Endothelial cell of umbilical vein (primary cell): ENCODE measurements around the gene ATP6V1E1. TPM values are rescaled to one million over a fixed set of nuclear protein-coding genes. Genes with fewer than 3 reads are reported as not detected.

Experiments
- BruUV-seq: library from RNA; stranded (reverse); fragments of 400-500 nt; replicated peaks from 2 replicates; lab custom pipeline; 2021; lab: Mats Ljungman, UMichigan
- CTCF ChIA-PET: fragments of 300-600, 350-600 bp; sonication (Branson Sonifier 250); formaldehyde crosslinking; loops from one replicate; lab custom pipeline; 2021; ENCODE audit warnings: antibody characterized with exemption, inconsistent platforms; lab: Charles Lee
- POLR2A ChIA-PET: fragments of 300-600, 350-600 bp; sonication (Branson Sonifier 250); formaldehyde crosslinking; loops from one replicate; lab custom pipeline; 2021; ENCODE audit warnings: antibody characterized with exemption, inconsistent platforms; lab: Charles Lee
- DNase-seq: peaks from one replicate; pipeline ENCODE4 v3.0.0-alpha.2; 2011; ENCODE audit warnings: low read depth, low spot score
- FAIRE-seq: peaks from 2 replicates; lab custom pipeline; 2011; peaks lifted over from hg19 to GRCh38; lab: Jason Lieb, UNC
- H2AFZ ChIP-seq: 2 replicates; pipeline ENCODE4 v1.6.0; 2012; ENCODE audit warnings: low read depth, low read length, control low read depth, inconsistent platforms
- H3K27ac ChIP-seq: 2 replicates; pipeline ENCODE4 v1.5.1; 2011; ENCODE audit warnings: low read depth, mild to moderate bottlenecking, control low read depth, low read length, moderate library complexity; ENCODE audit not compliant: insufficient read depth
- H3K27me3 ChIP-seq, 2 experiments: 2 replicates each; pipeline versions ENCODE4 v1.6.0 to v1.6.1; 2011; ENCODE audit warnings: low read length in 2 of 2, mixed read lengths in 1 of 2; ENCODE audit not compliant: control insufficient read depth in 2 of 2, insufficient read depth in 2 of 2
- H3K36me3 ChIP-seq, 2 experiments: 2 replicates in 1 of 2; 3 replicates in 1 of 2; pipeline ENCODE4 v1.5.1; 2011; ENCODE audit warnings: low read length in 2 of 2, mild to moderate bottlenecking in 1 of 2, moderate library complexity in 1 of 2; ENCODE audit not compliant: control insufficient read depth in 2 of 2, insufficient read depth in 2 of 2; ENCODE audit errors: extremely low read depth in 1 of 2
- H3K4me1 ChIP-seq: 3 replicates; pipeline ENCODE4 v1.5.1; 2011; ENCODE audit warnings: mild to moderate bottlenecking, low read length; ENCODE audit not compliant: control insufficient read depth, insufficient read depth; ENCODE audit errors: extremely low read depth
- H3K4me2 ChIP-seq: 2 replicates; pipeline ENCODE4 v1.6.1; 2011; ENCODE audit warnings: low read length, control low read depth, mixed read lengths; ENCODE audit not compliant: insufficient read depth
- H3K4me3 ChIP-seq, 3 experiments: fragments of 200-600 bp in 1 of 3; sonication (generic), shearing (Covaris generic) in 1 of 3; replicated peaks in 1 of 3; 2 replicates each; pipeline ENCODE4 v1.5.1; 2011 to 2016; ENCODE audit warnings: control low read depth in 3 of 3, low read length in 3 of 3, mild to moderate bottlenecking in 2 of 3, inconsistent platforms in 1 of 3, low read depth in 1 of 3, moderate library complexity in 1 of 3; ENCODE audit not compliant: insufficient read depth in 1 of 3
- H3K79me2 ChIP-seq: 2 replicates; pipeline ENCODE4 v1.6.0; 2012; ENCODE audit warnings: low read length, inconsistent platforms; ENCODE audit not compliant: control insufficient read depth, insufficient read depth
- H3K9ac ChIP-seq: replicated peaks from 2 replicates; pipeline ENCODE3; 2011; ENCODE audit warnings: low read length, control low read depth; ENCODE audit not compliant: insufficient read depth; ENCODE audit errors: extremely low read depth
- H3K9me1 ChIP-seq: replicated peaks from 3 replicates; pipeline ENCODE4 v1.6.0; 2011; ENCODE audit warnings: mild to moderate bottlenecking, low read length; ENCODE audit not compliant: control insufficient read depth, insufficient read depth; ENCODE audit errors: extremely low read depth
- H3K9me3 ChIP-seq: replicated peaks from 2 replicates; pipeline ENCODE4 v1.5.1; 2012; ENCODE audit warnings: low read length, inconsistent platforms; ENCODE audit not compliant: control insufficient read depth, insufficient read depth
- H4K20me1 ChIP-seq: replicated peaks from 2 replicates; pipeline ENCODE3; 2011; ENCODE audit warnings: mild to moderate bottlenecking, low read length; ENCODE audit not compliant: control insufficient read depth, insufficient read depth; ENCODE audit errors: extremely low read depth
- EZH2 ChIP-seq: IDR thresholded peaks from 2 replicates; pipeline ENCODE4 v1.6.1; 2012; ENCODE audit warnings: borderline replicate concordance, low read depth, mild to moderate bottlenecking, moderate library complexity, low read length, inconsistent platforms; ENCODE audit not compliant: severe bottlenecking
- FOS ChIP-seq: IDR thresholded peaks from 2 replicates; pipeline ENCODE4 v1.6.1; 2011; ENCODE audit warnings: mild to moderate bottlenecking, low read length, moderate library complexity, borderline replicate concordance; ENCODE audit not compliant: insufficient read depth
- GATA2 ChIP-seq: IDR thresholded peaks from 2 replicates; pipeline ENCODE4 v1.7.0; 2011; ENCODE audit warnings: low read depth, mild to moderate bottlenecking, moderate library complexity, mixed read lengths, low read length; ENCODE audit not compliant: insufficient read length, insufficient read depth
- JUN ChIP-seq: IDR thresholded peaks from 2 replicates; pipeline ENCODE4 v1.6.1; 2011; ENCODE audit warnings: borderline replicate concordance, low read depth; ENCODE audit not compliant: insufficient read length, insufficient read depth
- MAX ChIP-seq: IDR thresholded peaks from 2 replicates; pipeline ENCODE4 v1.6.1; 2011; ENCODE audit not compliant: insufficient read depth, insufficient read length
- MYC ChIP-seq: IDR thresholded peaks from one replicate; pipeline ENCODE4 v1.6.1; 2011; ENCODE audit warnings: mild to moderate bottlenecking, low read depth, low read length
- POLR2A ChIP-seq: IDR thresholded peaks from 2 replicates; pipeline ENCODE4 v1.6.1; 2012; ENCODE audit warnings: low read depth, mild to moderate bottlenecking, control low read depth, low read length
- POLR2AphosphoS5 ChIP-seq: IDR thresholded peaks from 2 replicates; pipeline ENCODE4 v1.6.1; 2012; ENCODE audit warnings: low read depth, mild to moderate bottlenecking, control low read depth, low read length, moderate library complexity; ENCODE audit not compliant: insufficient read depth
- dilution Hi-C: fragments of 300-500 bp; cut with MboI; formaldehyde crosslinking; loops from one replicate; pipeline ENCODE4 v1.15.0; 2019; ENCODE audit warnings: low sequenced_read_pairs; ENCODE audit not compliant: extremely low pct_ligation_motif_present
- intact Hi-C: fragments of 100-400 bp; cut with micrococcal nuclease; formaldehyde crosslinking; loops from one replicate; pipeline ENCODE4 v1.10.0; 2022
- polyA plus RNA-seq, 4 experiments: library from polyadenylated mRNA; depleted of rRNA in 3 of 4; stranded (reverse) in 3 of 4; unstranded in 1 of 4; fragments of >200 nt; gene quantifications; 2 replicates each; pipeline versions ENCODE4 v1.2.1 to v1.2.3, GENCODE V29; 2011 to 2012; ENCODE audit warnings: missing spikeins in 1 of 4
- total RNA-seq: library from RNA; stranded (reverse); gene quantifications from 2 replicates; pipeline ENCODE4 v1.2.3, GENCODE V29; 2021
- TF ChIP-seq, protein P1 (sequence below), 2 donors: IDR thresholded peaks; 1 replicate in 1 of 2; 2 replicates in 1 of 2; pipeline ENCODE4 v1.5.1; 2011; ENCODE audit warnings: low read length in 2 of 2, mild to moderate bottlenecking in 2 of 2, moderate library complexity in 2 of 2, control low read depth in 1 of 2, inconsistent platforms in 1 of 2, low read depth in 1 of 2; ENCODE audit not compliant: insufficient read depth in 1 of 2; ENCODE audit errors: extremely low read depth in 1 of 2

ATP6V1E1 gene
- total and polyA plus RNA-seq, 2 donors (not counting 3 experiments of a cell fraction or from before 2014, with no cell fraction given): 95.2 to 113 TPM

DNA sequence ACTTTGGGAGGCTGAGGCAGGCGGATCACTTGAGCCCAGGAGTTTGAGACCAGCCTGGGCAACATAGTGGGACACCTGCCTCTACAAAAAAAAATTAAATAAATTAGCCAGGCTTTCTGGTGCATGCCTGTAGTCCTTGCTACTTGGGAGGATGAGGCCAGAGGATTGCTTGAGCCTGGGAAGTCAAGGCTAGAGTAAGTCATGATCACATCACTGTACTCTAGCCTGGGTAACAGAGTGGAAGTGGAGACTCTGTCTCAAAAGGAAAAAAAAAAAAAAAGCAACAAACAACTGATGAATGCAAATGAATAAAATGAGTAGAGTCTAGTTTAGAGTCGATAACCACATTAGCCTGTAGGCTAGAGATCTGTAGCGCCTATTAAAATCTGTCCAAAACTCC is 6.1 kb upstream of the ATP6V1E1 start:
- no peaks in the 10 kb centered on the region for H3K9me3 ChIP-seq
- no peaks in the 10 kb centered on the region for H4K20me1 ChIP-seq
- H3K36me3 ChIP-seq: no peaks in the 10 kb centered on the region
- H3K79me2 ChIP-seq: peaks cover 4% of the 10 kb centered on the region
- no peak overlapping the region for H3K4me3 ChIP-seq
- ChIA-PET POLR2A (no interaction called here), CTCF (no interaction called here)
- no peak overlapping the region for H3K27ac ChIP-seq
- H3K4me2 ChIP-seq: no peak overlapping the region
- no peak overlapping the region for H3K9ac ChIP-seq
- H3K27me3 ChIP-seq: no peaks in the 10 kb centered on the region
- H3K9me1 ChIP-seq: no peaks in the 10 kb centered on the region
- H3K4me1 ChIP-seq: peaks cover 13% of the 10 kb centered on the region
- TF ChIP-seq GATA2 (no peak), POLR2A (no peak), EZH2 (no peak), MYC (no peak), FOS (no peak), JUN (no peak), POLR2AphosphoS5 (no peak), MAX (no peak)
- TF ChIP-seq, protein P1, sequence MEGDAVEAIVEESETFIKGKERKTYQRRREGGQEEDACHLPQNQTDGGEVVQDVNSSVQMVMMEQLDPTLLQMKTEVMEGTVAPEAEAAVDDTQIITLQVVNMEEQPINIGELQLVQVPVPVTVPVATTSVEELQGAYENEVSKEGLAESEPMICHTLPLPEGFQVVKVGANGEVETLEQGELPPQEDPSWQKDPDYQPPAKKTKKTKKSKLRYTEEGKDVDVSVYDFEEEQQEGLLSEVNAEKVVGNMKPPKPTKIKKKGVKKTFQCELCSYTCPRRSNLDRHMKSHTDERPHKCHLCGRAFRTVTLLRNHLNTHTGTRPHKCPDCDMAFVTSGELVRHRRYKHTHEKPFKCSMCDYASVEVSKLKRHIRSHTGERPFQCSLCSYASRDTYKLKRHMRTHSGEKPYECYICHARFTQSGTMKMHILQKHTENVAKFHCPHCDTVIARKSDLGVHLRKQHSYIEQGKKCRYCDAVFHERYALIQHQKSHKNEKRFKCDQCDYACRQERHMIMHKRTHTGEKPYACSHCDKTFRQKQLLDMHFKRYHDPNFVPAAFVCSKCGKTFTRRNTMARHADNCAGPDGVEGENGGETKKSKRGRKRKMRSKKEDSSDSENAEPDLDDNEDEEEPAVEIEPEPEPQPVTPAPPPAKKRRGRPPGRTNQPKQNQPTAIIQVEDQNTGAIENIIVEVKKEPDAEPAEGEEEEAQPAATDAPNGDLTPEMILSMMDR (IDR thresholded peaks at IDR 0.05; ENCODE audit: extremely low read depth in 1 of 2, insufficient read depth in 1 of 2, low read depth in 1 of 2, low read length in 2 of 2): no peak
- DNase-seq (no peak), FAIRE-seq (no peak)
- dilution Hi-C loops: no loop called here
- no TSS peak for BruUV-seq
- intact Hi-C loops: loop anchor here (10.0 kb wide), 2 partner anchors 140 to 440 kb away; partner anchors contain the start of genes BID and PEX26
- no peak overlapping the region for H2AFZ ChIP-seq
